ENCODE measurements around the gene NOM1.

NOM1 gene

GRCh38 chr7:156985101-156985992 lies 35.8 kb downstream of the NOM1 start:
- H3K4me3 ChIP-seq (ENCODE audit: low read length): no peak overlapping the region
- H3K9me3 ChIP-seq (ENCODE audit: insufficient read depth, low read length): no peaks in the 10 kb centered on the region
- H3K36me3 ChIP-seq (replicated peaks; ENCODE audit: low read depth, low read length): peaks cover 11% of the 10 kb centered on the region
- no peaks in the 10 kb centered on the region for H3K79me2 ChIP-seq (ENCODE audit: low read length)
- H4K20me1 ChIP-seq (ENCODE audit: insufficient read depth, low read length): no peaks in the 10 kb centered on the region
- H3K9ac ChIP-seq (ENCODE audit: low read length): no peak overlapping the region
- H3K27ac ChIP-seq (ENCODE audit: low read length): no peak overlapping the region
- no peaks in the 10 kb centered on the region for H3K4me1 ChIP-seq (ENCODE audit: low read length)
- H3K27me3 ChIP-seq (ENCODE audit: low read depth, low read length): no peaks in the 10 kb centered on the region
- TF ChIP-seq CTCF (IDR thresholded peaks at IDR 0.05; ENCODE audit: low read depth, low read length) (no peak), EZH2phosphoT487 (IDR thresholded peaks at IDR 0.05; ENCODE audit: low read depth) (no peak)
- no peak overlapping the region for H2AFZ ChIP-seq (ENCODE audit: low read depth, low read length)
- no peak overlapping the region for H3K4me2 ChIP-seq (ENCODE audit: low read length)

- no peaks in the 10 kb centered on the region for H3K4me1 ChIP-seq (ENCODE audit: low read length)
- no peaks in the 10 kb centered on the region for H3K79me2 ChIP-seq (ENCODE audit: low read length)
- H3K9ac ChIP-seq (ENCODE audit: low read length): no peak overlapping the region
- peaks cover 5% of the 10 kb centered on the region for H3K36me3 ChIP-seq (replicated peaks; ENCODE audit: low read depth, low read length)
- no peaks in the 10 kb centered on the region for H3K9me3 ChIP-seq (ENCODE audit: insufficient read depth, low read length)
- no peak for TF ChIP-seq CTCF (IDR thresholded peaks at IDR 0.05; ENCODE audit: low read depth, low read length)
- TF ChIP-seq EZH2phosphoT487 (IDR thresholded peaks at IDR 0.05; ENCODE audit: low read depth): no peak
- no peaks in the 10 kb centered on the region for H4K20me1 ChIP-seq (ENCODE audit: insufficient read depth, low read length)
- H3K27me3 ChIP-seq (ENCODE audit: low read depth, low read length): no peaks in the 10 kb centered on the region
- no peak overlapping the region for H2AFZ ChIP-seq (ENCODE audit: low read depth, low read length)
- no peak overlapping the region for H3K27ac ChIP-seq (ENCODE audit: low read length)
- no peak overlapping the region for H3K4me2 ChIP-seq (ENCODE audit: low read length)
- no peak overlapping the region for H3K4me3 ChIP-seq (ENCODE audit: low read length)
These were observed 36.9 kb downstream of the NOM1 start for GRCh38 chr7:156986378-156986777.

GRCh38 chr7:156988343-156989185 lies 39.1 kb downstream of the NOM1 start:
- no peak for TF ChIP-seq EZH2phosphoT487 (IDR thresholded peaks at IDR 0.05; ENCODE audit: low read depth)
- no peaks in the 10 kb centered on the region for H3K9me3 ChIP-seq (ENCODE audit: insufficient read depth, low read length)
- no peak overlapping the region for H3K27ac ChIP-seq (ENCODE audit: low read length)
- no peaks in the 10 kb centered on the region for H4K20me1 ChIP-seq (ENCODE audit: insufficient read depth, low read length)
- H3K4me3 ChIP-seq (ENCODE audit: low read length): no peak overlapping the region
- H3K27me3 ChIP-seq (ENCODE audit: low read depth, low read length): no peaks in the 10 kb centered on the region
- no peaks in the 10 kb centered on the region for H3K36me3 ChIP-seq (replicated peaks; ENCODE audit: low read depth, low read length)
- no peak overlapping the region for H3K4me2 ChIP-seq (ENCODE audit: low read length)
- H3K9ac ChIP-seq (ENCODE audit: low read length): no peak overlapping the region
- no peaks in the 10 kb centered on the region for H3K4me1 ChIP-seq (ENCODE audit: low read length)
- no peak overlapping the region for H2AFZ ChIP-seq (ENCODE audit: low read depth, low read length)
- no peaks in the 10 kb centered on the region for H3K79me2 ChIP-seq (ENCODE audit: low read length)

- Histone ChIP-seq H2AFZ (ENCODE audit: low read depth, low read length) (no peak overlapping the region), H3K27me3 (ENCODE audit: low read depth, low read length) (no peaks in the 10 kb centered on the region), H3K4me2 (ENCODE audit: low read length) (no peak overlapping the region), H3K9ac (ENCODE audit: low read length) (no peak overlapping the region), H3K9me3 (ENCODE audit: insufficient read depth, low read length) (no peaks in the 10 kb centered on the region), H3K79me2 (ENCODE audit: low read length) (no peaks in the 10 kb centered on the region), H3K36me3 (replicated peaks; ENCODE audit: low read depth, low read length) (no peaks in the 10 kb centered on the region), H3K4me3 (ENCODE audit: low read length) (no peak overlapping the region), H4K20me1 (ENCODE audit: insufficient read depth, low read length) (no peaks in the 10 kb centered on the region), H3K4me1 (ENCODE audit: low read length) (no peaks in the 10 kb centered on the region), H3K27ac (ENCODE audit: low read length) (no peak overlapping the region)
- TF ChIP-seq CTCF (IDR thresholded peaks at IDR 0.05; ENCODE audit: low read depth, low read length): no peak
- no peak for TF ChIP-seq EZH2phosphoT487 (IDR thresholded peaks at IDR 0.05; ENCODE audit: low read depth)
These were observed 40.4 kb downstream of the NOM1 start for GRCh38 chr7:156989766-156990535.
